Measurements from ENCODE around the gene COMT.

The COMT gene

GRCh38 chr22:19964701-19965386 lies 23.3 kb downstream of the COMT start:
- no peak overlapping the region for H3K4me3 ChIP-seq (ENCODE audit: low read depth, low read length)
- DNase-seq (ENCODE audit: low read depth): no peak
- TF ChIP-seq, protein P1, sequence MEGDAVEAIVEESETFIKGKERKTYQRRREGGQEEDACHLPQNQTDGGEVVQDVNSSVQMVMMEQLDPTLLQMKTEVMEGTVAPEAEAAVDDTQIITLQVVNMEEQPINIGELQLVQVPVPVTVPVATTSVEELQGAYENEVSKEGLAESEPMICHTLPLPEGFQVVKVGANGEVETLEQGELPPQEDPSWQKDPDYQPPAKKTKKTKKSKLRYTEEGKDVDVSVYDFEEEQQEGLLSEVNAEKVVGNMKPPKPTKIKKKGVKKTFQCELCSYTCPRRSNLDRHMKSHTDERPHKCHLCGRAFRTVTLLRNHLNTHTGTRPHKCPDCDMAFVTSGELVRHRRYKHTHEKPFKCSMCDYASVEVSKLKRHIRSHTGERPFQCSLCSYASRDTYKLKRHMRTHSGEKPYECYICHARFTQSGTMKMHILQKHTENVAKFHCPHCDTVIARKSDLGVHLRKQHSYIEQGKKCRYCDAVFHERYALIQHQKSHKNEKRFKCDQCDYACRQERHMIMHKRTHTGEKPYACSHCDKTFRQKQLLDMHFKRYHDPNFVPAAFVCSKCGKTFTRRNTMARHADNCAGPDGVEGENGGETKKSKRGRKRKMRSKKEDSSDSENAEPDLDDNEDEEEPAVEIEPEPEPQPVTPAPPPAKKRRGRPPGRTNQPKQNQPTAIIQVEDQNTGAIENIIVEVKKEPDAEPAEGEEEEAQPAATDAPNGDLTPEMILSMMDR (conservative IDR thresholded peaks at IDR 0.05; ENCODE audit: low read depth, low read length): no peak

DNA sequence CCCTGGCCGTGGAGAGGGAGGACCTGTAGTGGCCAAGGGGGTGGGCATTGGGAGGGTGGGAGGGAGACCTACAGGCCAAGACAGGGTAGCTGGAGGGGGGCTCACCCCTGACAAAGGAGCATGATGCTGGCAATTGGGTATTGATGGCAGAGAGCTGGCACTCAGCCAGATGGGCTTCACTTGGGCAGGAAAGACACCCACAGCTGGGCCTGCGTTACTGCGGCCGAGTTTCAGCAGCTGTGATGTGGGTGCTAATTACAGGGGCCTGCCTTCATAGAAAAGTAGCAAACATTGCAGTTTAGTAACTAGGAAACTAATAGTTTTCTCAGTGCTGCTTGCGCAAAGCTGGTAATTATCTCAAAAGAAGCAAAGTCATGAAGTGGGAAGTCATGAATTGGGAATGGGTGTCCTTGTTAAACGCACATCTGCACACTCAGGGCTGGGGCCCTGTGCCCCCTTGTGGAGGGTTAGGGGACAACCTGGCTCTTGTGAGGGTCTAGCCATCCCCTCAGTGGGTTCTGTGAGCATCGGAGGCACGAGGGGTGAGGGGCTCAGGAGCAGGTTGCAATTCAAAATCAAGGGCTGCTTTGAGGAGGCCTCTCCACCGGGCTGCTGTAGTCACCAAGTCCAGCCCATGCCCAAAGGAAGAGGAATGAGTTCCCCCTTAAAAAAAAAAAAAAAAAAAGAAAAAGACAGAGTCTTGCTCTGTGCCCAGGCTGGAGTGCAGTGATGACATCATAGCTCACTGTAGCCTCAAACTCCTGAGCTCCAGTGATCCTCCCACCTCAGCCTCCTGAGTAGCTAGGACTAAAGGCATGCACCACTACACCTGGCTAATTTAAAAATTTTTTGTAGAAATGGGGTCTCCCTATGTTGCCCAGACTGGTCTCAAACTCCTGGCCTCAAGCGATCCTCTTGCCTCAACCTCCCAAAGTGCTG lies 24.5 kb downstream of the COMT start:
- no peak for DNase-seq (ENCODE audit: low read depth)
- H3K4me3 ChIP-seq (ENCODE audit: low read depth, low read length): no peak overlapping the region
- TF ChIP-seq, protein P1 (conservative IDR thresholded peaks at IDR 0.05; ENCODE audit: low read depth, low read length): peak; percentile 62

DNA sequence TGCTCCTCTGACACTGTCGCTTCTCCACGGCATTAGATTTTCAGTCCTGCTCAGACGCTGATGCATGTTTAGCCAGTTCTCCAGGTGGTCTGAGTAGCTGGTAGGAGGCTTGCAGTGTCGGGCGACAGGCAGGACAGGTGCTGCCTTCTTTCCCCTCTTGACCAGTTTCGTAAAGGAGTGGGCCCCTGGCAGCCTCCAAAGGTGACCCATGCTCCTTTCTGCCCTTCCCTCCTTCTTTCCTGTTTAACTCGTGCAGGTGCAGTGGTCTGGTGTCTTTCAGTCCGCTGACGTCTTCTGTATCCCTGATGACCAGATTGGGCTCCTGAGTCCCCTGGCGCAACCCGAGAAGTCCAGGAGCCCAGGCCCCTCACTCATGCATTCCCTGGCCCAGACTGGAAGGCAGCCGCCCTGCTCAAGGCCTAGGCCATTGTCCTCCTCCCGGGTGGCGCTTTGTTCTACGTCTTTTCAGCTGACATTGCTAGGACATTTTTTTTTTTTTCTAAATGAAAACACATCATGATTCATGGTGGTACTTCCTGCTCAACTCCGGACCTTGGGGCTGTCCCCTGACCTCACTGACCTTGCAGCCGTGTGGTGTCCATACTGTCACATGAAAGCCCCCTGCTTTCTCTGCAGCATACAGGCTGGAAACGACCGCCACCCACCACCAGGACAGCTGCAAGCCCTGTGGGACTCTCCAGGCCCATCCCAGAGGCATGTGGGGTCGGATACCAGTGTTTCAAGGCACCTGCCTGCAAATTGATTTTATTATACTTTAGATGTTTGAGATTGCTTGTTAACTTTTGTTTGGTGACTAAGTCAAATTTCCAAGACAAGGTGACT lies 25.6 kb downstream of the COMT start:
- TF ChIP-seq, protein P1 (conservative IDR thresholded peaks at IDR 0.05; ENCODE audit: low read depth, low read length): no peak
- no peak for DNase-seq (ENCODE audit: low read depth)
- H3K4me3 ChIP-seq (ENCODE audit: low read depth, low read length): no peak overlapping the region

DNA sequence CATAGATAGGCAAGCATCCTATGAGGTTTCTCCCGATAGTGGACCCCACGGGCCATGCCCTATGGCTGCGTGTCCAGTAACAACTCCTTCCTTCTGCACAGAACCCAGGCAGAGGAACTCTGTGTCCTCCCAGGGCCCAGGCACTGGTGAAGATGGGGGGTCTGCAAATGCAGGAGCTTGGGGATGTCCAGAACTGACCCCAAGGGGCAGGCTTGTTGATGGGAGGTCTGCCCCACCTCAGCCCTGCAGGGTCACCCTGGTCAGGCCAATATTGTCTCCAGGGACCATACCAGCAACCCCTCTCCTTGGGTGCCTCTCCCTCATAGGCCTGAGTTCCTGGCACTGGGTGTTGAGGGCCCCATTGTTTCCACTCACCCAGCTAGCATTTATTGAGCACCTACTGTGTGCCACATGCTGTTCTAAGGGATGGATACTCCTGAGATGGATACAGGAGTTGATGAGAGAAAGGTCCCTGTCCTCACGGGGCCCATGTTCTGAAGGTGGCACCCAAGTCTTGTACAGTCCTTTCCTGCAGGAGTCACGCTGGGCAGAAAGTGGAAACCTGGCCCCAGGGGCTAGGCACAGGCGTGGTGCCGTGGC lies 26.4 kb downstream of the COMT start:
- no peak overlapping the region for H3K4me3 ChIP-seq (ENCODE audit: low read depth, low read length)
- no peak for DNase-seq (ENCODE audit: low read depth)
- TF ChIP-seq, protein P1 (conservative IDR thresholded peaks at IDR 0.05; ENCODE audit: low read depth, low read length): no peak

DNA sequence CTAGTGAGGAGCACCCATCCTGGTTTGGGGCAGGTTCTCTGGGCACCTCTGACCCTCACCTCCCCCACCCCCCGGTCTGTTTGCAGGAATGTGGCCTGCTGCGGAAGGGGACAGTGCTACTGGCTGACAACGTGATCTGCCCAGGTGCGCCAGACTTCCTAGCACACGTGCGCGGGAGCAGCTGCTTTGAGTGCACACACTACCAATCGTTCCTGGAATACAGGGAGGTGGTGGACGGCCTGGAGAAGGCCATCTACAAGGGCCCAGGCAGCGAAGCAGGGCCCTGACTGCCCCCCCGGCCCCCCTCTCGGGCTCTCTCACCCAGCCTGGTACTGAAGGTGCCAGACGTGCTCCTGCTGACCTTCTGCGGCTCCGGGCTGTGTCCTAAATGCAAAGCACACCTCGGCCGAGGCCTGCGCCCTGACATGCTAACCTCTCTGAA lies 26.9 kb downstream of the COMT start:
- DNase-seq (ENCODE audit: low read depth): no peak
- TF ChIP-seq, protein P1 (conservative IDR thresholded peaks at IDR 0.05; ENCODE audit: low read depth, low read length): no peak
- H3K4me3 ChIP-seq (ENCODE audit: low read depth, low read length): no peak overlapping the region

- TF ChIP-seq, protein P1 (conservative IDR thresholded peaks at IDR 0.05; ENCODE audit: low read depth, low read length): no peak
- no peak for DNase-seq (ENCODE audit: low read depth)
- no peak overlapping the region for H3K4me3 ChIP-seq (ENCODE audit: low read depth, low read length)
These were observed 27.8 kb downstream of the COMT start for GRCh38 chr22:19969141-19969928.

All from choroid plexus epithelial cell (primary cell).